ENCODE results near the gene TBL1X.

TBL1X gene

GRCh38 chrX:9486786-9487387, 22.0 kb downstream of the TBL1X start:
- no peak for DNase-seq
- in situ Hi-C loops (cut with HindIII; ENCODE audit: low pct_ligation_motif_present, low pct_unique_long_range_greater_than_20kb, low sequenced_read_pairs) = no loop called here

GRCh38 chrX:9488586-9488985, 23.7 kb downstream of the TBL1X start:
- no peak for DNase-seq
- in situ Hi-C loops (cut with HindIII; ENCODE audit: low pct_ligation_motif_present, low pct_unique_long_range_greater_than_20kb, low sequenced_read_pairs) = no loop called here

GRCh38 chrX:9489234-9489633, 24.4 kb downstream of the TBL1X start:
- DNase-seq = no peak
- in situ Hi-C loops (cut with HindIII; ENCODE audit: low pct_ligation_motif_present, low pct_unique_long_range_greater_than_20kb, low sequenced_read_pairs) = no loop called here

GRCh38 chrX:9492901-9493300, 28.0 kb downstream of the TBL1X start:
- no peak for DNase-seq
- in situ Hi-C loops (cut with HindIII; ENCODE audit: low pct_ligation_motif_present, low pct_unique_long_range_greater_than_20kb, low sequenced_read_pairs) = no loop called here

GRCh38 chrX:9493936-9494335, 29.1 kb downstream of the TBL1X start:
- in situ Hi-C loops (cut with HindIII; ENCODE audit: low pct_ligation_motif_present, low pct_unique_long_range_greater_than_20kb, low sequenced_read_pairs) = no loop called here
- no peak for DNase-seq

- no peak for DNase-seq
- in situ Hi-C loops (cut with HindIII; ENCODE audit: low pct_ligation_motif_present, low pct_unique_long_range_greater_than_20kb, low sequenced_read_pairs) = no loop called here
These were observed 29.9 kb downstream of the TBL1X start for GRCh38 chrX:9494771-9495170.

GRCh38 chrX:9495496-9495895, 30.6 kb downstream of the TBL1X start:
- no peak for DNase-seq
- in situ Hi-C loops (cut with HindIII; ENCODE audit: low pct_ligation_motif_present, low pct_unique_long_range_greater_than_20kb, low sequenced_read_pairs) = no loop called here

- in situ Hi-C loops (cut with HindIII; ENCODE audit: low pct_ligation_motif_present, low pct_unique_long_range_greater_than_20kb, low sequenced_read_pairs) = no loop called here
- no peak for DNase-seq
These were observed 33.4 kb downstream of the TBL1X start for GRCh38 chrX:9498236-9498635.

- in situ Hi-C loops (cut with HindIII; ENCODE audit: low pct_ligation_motif_present, low pct_unique_long_range_greater_than_20kb, low sequenced_read_pairs) = no loop called here
These were observed 35.7 kb downstream of the TBL1X start for GRCh38 chrX:9500584-9500983.

GRCh38 chrX:9501362-9501761, 36.5 kb downstream of the TBL1X start:
- DNase-seq = no peak
- in situ Hi-C loops (cut with HindIII; ENCODE audit: low pct_ligation_motif_present, low pct_unique_long_range_greater_than_20kb, low sequenced_read_pairs) = no loop called here

More at GRCh38 chrX:9500584-9500983, 35.7 kb downstream of the TBL1X start:
- no peak for DNase-seq

- in situ Hi-C loops (cut with HindIII; ENCODE audit: low pct_ligation_motif_present, low pct_unique_long_range_greater_than_20kb, low sequenced_read_pairs) = no loop called here
- no peak for DNase-seq
These were observed 38.4 kb downstream of the TBL1X start for GRCh38 chrX:9503261-9503660.

- in situ Hi-C loops (cut with HindIII; ENCODE audit: low pct_ligation_motif_present, low pct_unique_long_range_greater_than_20kb, low sequenced_read_pairs) = no loop called here
- DNase-seq = no peak
These were observed 45.5 kb downstream of the TBL1X start for GRCh38 chrX:9510366-9510765.

GRCh38 chrX:9510980-9511379, 46.1 kb downstream of the TBL1X start:
- DNase-seq = no peak
- in situ Hi-C loops (cut with HindIII; ENCODE audit: low pct_ligation_motif_present, low pct_unique_long_range_greater_than_20kb, low sequenced_read_pairs) = no loop called here

- no peak for DNase-seq
- in situ Hi-C loops (cut with HindIII; ENCODE audit: low pct_ligation_motif_present, low pct_unique_long_range_greater_than_20kb, low sequenced_read_pairs) = no loop called here
These were observed 50.6 kb downstream of the TBL1X start for GRCh38 chrX:9515489-9515888.

GRCh38 chrX:9515973-9516538, 51.2 kb downstream of the TBL1X start:
- no peak for DNase-seq
- in situ Hi-C loops (cut with HindIII; ENCODE audit: low pct_ligation_motif_present, low pct_unique_long_range_greater_than_20kb, low sequenced_read_pairs) = no loop called here

- in situ Hi-C loops (cut with HindIII; ENCODE audit: low pct_ligation_motif_present, low pct_unique_long_range_greater_than_20kb, low sequenced_read_pairs) = no loop called here
- no peak for DNase-seq
These were observed 51.8 kb downstream of the TBL1X start for GRCh38 chrX:9516635-9517034.

- DNase-seq = no peak
- in situ Hi-C loops (cut with HindIII; ENCODE audit: low pct_ligation_motif_present, low pct_unique_long_range_greater_than_20kb, low sequenced_read_pairs) = no loop called here
These were observed 53.2 kb downstream of the TBL1X start for GRCh38 chrX:9518051-9518450.

- in situ Hi-C loops (cut with HindIII; ENCODE audit: low pct_ligation_motif_present, low pct_unique_long_range_greater_than_20kb, low sequenced_read_pairs) = no loop called here
- DNase-seq = no peak
These were observed 54.0 kb downstream of the TBL1X start for GRCh38 chrX:9518889-9519288.

- DNase-seq = no peak
- in situ Hi-C loops (cut with HindIII; ENCODE audit: low pct_ligation_motif_present, low pct_unique_long_range_greater_than_20kb, low sequenced_read_pairs) = no loop called here
These were observed 54.8 kb downstream of the TBL1X start for GRCh38 chrX:9519546-9520216.

GRCh38 chrX:9520217-9520590, 55.3 kb downstream of the TBL1X start:
- in situ Hi-C loops (cut with HindIII; ENCODE audit: low pct_ligation_motif_present, low pct_unique_long_range_greater_than_20kb, low sequenced_read_pairs) = no loop called here
- no peak for DNase-seq
